ENCODE measurements around the gene ARHGAP15.

GRCh38 chr2:143548032-143548431 lies 418.8 kb downstream of the ARHGAP15 start:
- TF ChIP-seq CTCF (IDR thresholded peaks at IDR 0.05) (no peak), RCOR1 (IDR thresholded peaks at IDR 0.05; ENCODE audit: low read depth, low read length) (no peak), NFE2L2 (conservative IDR thresholded peaks at IDR 0.05; ENCODE audit: low read length) (no peak), POLR2A (IDR thresholded peaks at IDR 0.05; ENCODE audit: low read length) (no peak), BCL3 (IDR thresholded peaks at IDR 0.05) (no peak), REST (IDR thresholded peaks at IDR 0.05) (no peak), MYC (IDR thresholded peaks at IDR 0.05; ENCODE audit: borderline replicate concordance, low read length) (no peak), CHD2 (IDR thresholded peaks at IDR 0.05; ENCODE audit: low read length, partially characterized antibody) (no peak), JUNB (IDR thresholded peaks at IDR 0.05) (no peak), JUN (IDR thresholded peaks at IDR 0.05) (no peak), KDM1A (IDR thresholded peaks at IDR 0.05; ENCODE audit: low read depth) (no peak), MAX (IDR thresholded peaks at IDR 0.05) (no peak), ZC3H11A (IDR thresholded peaks at IDR 0.05) (no peak)

Measured in A549 (cell line).